GM03348 (cell line): ENCODE data around the gene DOHH.
"Not testable (repeated sequence)": the region's sequence is repeated elsewhere in the genome, so short reads cannot be mapped to it uniquely, and the experiment has no call there.

ENCODE experiments used
- DNase-seq: peaks from one replicate; pipeline ENCODE4 v3.0.0; 2012; ENCODE audit warnings: low spot score

The DOHH gene

DNA sequence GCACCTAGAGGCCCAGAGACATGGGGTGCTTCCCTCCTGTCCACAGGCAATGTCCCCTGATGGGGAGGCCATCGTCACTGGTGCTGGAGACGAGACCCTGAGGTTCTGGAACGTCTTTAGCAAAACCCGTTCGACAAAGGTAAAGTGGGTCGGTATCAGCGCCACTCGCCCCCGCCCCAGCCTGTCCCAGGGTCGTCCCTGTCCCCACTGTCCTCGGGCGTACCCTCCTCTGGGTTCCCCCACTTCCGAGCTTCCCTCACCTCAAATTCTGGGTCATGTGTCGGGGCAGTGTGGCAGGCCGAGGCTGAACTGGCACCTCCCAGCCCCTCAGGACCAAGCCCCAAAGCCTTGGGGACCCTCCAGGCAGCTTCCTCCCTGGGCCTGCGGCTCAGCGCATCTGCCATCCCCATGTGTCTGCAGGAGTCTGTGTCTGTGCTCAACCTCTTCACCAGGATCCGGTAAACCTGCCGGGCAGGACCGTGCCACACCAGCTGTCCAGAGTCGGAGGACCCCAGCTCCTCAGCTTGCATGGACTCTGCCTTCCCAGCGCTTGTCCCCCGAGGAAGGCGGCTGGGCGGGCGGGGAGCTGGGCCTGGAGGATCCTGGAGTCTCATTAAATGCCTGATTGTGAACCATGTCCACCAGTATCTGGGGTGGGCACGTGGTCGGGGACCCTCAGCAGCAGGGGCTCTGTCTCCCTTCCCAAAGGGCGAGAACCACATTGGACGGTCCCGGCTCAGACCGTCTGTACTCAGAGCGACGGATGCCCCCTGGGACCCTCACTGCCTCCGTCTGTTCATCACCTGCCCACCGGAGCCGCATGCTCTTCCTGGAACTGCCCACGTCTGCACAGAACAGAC is 34.1 kb upstream of the DOHH start:
- no peak for DNase-seq

GRCh38 chr19:3533563-3534216 is 33.2 kb upstream of the DOHH start:
- no peak for DNase-seq

DNA sequence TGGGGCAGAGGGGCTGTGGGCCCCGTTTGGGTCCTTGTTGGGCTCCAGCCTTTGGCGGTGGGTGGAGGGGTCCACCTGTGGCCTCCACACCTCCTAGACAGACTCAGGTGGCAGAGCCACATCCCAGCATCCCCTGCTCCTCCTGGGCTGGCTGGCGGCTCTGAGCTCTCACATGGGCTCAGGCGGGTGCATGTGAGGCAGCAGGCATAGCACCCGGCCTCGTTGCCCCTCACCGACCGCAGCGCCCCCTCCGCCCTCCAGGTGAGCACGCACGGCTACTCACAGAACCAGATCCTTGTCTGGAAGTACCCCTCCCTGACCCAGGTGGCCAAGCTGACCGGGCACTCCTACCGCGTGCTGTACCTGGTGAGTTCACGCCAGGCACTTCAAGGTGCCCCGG is 32.6 kb upstream of the DOHH start:
- DNase-seq, result no peak

GRCh38 chr19:3532154-3532786 is 31.8 kb upstream of the DOHH start:
- no peak for DNase-seq

GRCh38 chr19:3531716-3532115 is 31.2 kb upstream of the DOHH start:
- no peak for DNase-seq

GRCh38 chr19:3530389-3530788 is 29.9 kb upstream of the DOHH start:
- no peak for DNase-seq

DNA sequence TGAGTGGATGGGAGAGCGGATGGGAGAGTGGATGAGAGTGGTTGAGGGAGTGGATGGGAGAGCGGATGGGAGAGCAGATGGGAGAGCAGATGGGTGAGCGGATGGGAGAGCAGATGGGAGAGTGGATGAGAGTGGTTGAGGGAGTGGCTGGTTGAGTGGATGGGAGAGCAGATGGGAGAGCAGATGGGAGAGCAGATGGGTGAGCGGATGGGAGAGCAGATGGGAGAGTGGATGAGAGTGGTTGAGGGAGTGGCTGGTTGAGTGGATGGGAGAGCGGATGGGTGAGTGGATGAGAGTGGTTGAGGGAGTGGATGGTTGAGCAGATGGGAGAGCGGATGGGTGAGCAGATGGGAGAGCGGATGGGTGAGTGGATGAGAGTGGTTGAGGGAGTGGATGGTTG is 28.8 kb upstream of the DOHH start:
- DNase-seq, result not testable (repeated sequence)

GRCh38 chr19:3528539-3529211 is 28.2 kb upstream of the DOHH start:
- no peak for DNase-seq

GRCh38 chr19:3528080-3528479 is 27.6 kb upstream of the DOHH start:
- no peak for DNase-seq

DNA sequence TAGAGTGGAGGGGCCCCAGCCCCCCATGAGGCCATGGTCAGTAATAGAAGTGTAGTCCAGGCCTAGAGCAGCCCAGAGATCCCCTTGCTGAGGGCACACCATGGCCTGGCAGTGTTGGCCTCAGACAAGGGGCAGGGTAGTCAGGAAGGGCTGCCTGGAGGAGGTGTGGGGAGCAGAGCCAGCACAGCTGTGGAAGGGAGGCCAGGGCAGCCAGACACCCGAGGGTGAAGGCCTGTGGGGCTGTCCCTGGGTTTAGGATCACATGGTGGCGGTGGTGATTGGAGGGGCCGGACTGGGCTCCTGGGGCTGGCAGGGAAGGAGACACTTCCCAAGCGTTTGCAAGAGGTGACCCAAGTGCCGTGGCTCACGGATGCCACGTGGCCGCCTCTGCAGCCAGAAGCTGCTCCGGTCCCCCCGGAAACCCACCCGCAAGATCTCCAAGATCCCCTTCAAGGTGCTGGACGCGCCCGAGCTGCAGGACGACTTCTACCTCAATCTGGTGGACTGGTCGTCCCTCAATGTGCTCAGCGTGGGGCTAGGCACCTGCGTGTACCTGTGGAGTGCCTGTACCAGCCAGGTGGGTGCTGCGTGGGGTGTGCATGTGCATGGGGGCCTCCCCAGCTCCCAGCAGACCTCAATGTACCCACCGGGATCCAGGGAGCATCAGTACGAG is 26.9 kb upstream of the DOHH start:
- no peak for DNase-seq

- DNase-seq, result no peak
Observed at GRCh38 chr19:3526507-3527237, 26.2 kb upstream of the DOHH start.

- no peak for DNase-seq
Observed at GRCh38 chr19:3524904-3525451, 24.5 kb upstream of the DOHH start.

DNA sequence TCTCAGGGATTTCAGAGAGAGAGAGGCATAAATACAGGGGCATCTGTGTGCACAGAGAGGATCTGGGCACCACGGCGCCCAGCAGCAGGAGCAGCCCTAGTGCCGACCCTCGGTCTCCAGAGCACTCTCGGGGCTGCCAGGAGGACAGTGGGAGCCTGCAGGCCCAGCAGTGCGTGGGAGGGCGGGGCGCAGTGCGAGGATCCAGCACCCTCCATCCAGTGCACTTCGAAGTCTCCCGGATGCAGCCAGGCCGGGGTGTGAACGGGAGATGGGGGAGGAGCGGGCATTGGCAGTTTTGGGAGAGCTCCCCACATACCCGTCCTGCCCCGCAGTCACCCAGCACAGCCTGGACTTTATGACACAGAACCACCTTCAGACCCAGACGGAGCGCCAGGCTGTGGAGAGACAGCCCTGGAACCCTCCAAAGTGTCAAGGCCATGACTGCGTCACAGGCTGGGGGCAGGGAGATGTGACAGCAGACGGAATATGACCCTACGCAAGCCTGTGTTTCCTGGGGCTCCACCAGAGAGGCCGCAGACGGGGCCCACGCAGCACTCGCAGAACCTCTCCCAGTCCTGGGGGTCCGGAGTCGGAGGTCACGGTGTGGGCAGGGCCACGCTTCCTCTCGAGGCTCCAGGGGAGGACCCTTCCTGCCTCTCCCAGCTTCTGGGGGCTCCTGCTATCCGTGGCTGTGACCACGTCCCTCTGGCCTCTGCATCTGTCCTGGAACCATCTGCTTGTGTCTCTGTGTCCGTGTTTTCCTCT is 23.8 kb upstream of the DOHH start:
- DNase-seq, result no peak

DNA sequence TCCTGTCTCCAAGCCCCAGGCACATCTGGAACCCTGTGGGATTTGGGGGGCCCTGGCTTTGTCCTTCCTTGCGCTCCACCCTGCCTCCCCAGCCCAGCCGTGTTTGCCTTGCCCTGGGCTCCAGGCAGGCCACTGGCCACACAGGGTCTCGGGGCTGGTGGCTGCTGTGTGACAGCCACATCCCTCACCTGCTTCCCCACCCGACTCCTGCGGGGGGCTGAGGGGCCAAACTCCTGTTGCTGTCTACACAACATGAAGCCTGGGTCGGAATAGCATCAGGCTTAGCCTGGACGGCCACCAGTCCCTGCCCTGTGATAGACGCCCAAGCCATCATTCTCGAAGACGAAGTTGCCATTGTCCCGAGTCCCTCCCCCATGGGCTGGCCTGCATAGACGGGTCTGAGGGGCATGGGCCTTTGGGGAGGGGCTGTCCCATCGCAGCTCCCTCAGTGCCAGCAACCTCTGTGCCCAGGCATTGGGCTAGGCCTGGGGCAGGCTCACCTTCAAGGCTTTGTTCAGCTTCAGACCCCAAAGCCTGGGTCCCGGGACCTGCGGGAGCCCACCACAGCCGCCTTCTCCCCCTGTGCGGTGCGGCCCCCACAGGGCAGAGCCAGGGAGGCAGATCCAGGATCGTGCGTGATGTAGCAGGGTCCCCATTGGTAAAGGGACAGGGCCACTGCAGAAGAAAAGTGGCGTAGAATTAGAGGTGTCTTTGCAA is 23.0 kb upstream of the DOHH start:
- DNase-seq, result no peak

GRCh38 chr19:3522421-3523360 is 22.2 kb upstream of the DOHH start:
- no peak for DNase-seq

DNA sequence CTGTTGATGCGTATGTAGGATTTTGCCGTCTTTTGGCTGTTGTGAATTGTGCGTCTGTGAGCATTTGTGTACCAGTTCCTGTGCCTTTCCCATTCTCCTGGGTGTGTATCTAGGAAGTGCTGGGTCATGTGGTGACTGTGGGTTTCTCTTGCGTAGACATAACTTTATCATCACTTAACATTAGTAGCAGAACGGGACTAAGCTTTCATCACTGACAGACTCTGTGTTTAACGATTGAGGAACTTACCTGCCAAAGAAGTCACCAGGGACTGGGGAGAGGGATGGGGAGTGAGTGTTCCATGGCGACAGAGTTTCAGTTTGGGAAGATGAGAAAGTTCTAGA is 20.6 kb upstream of the DOHH start:
- no peak for DNase-seq

GRCh38 chr19:3520166-3521103 is 20.0 kb upstream of the DOHH start:
- DNase-seq, result no peak
